Anterior cingulate cortex (tissue), 58 donors: ENCODE measurements around the gene PRR36.
"Not testable (repeated sequence)": the region's sequence is repeated elsewhere in the genome, so short reads cannot be mapped to it uniquely, and the experiment has no call there.

Experiments
- DNase-seq, 58 donors: peaks; one replicate each; lab custom pipeline; 2025; lab: John Stamatoyannopoulos, UW

PRR36 gene

DNA sequence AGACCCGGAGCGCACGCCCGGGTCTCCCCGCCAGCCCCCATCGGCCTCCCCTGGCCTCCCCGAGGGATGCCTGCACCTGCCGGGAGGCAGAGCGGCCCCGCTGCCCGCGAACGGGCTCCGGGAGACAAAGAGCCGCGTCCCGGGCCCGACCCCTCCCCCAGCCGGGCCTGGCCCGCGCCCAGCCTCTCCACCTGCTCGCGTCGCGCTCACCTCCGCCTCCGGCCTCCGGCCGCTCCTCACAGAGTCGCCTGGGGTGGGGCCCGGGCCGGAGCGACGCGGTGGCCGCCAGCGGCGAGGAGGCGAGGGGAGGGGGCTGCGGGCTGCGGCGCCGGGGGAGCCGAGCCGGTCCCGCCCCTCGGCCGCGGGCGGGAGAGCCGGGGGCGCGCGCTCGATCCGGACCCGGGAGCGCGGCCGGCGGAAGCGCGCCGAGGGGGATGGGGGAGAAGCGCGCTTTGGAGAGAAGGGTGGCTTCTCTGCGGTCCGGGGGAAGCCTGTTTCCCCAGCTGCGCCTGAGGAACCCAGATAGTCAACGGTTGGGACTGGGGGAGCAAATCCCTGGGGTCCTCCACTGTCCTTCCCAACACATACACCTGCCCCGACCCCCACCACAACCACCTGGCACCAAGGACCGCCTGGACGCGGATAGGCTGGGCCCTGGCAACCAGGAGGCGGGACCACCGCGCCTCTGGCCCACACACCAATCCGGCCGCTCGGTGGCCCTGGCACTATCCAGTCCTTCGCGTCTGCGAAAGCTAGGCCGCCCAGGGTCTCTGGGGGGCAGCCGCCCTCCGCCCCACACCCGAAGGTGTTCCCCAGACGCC lies at the start of gene PRR36:
PRR36 (minus strand) TSS at position 315 of the 821 bp plus-strand sequence. CDS start 701 bp downstream, outside the sequence.
- DNase-seq = peak in 51 of 58 donors; percentile 16 to 83 (median 58)

DNA sequence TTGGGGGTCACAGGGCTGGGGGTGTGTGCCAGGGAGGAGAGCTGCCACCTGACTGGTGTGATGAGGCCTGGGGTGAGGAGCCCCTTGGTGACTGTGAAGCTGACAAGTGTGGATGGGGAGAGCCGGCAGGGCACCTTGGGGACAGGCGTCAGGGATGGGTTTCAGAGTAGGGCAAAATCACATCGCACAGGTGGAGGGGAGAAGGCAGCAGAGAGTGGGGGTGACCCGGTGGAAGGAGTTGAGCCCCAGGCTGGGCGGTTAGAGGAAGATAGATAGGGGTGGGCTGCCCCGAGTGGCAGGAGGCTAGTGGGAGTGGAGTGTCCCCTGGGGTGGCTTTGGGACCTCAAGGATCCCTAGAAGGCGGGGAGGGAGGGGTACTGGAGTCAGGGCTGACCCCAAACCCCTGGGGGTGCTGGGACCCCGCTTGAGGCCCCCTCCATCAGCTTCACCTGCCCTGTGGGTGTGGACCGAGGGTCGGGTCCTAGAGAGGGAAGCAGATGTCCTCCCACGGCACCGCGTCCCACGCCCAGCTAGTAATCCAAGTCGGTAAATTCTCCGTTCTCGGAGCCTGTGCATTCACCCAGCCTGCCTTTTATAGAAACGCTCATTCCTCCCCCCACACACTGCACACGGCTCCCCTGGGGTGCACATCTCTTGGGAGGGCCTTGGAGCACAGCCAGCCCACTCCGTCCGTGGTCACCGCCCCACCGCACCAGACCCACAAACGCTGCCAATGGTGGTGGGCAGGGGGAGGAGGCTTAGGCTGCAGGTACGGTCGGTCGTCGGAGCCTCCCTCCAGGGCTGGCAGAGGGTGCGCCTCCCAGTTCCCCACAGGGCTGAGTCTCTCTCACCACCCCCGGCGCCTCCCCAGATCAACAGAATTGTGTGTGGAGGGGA lies 49.4 kb upstream of the PRR36 start:
- peak in 23 of 58 donors; percentile 13 to 79 (median 34) for DNase-seq

GRCh38 chr19:7922836-7923195 lies 48.6 kb upstream of the PRR36 start:
- DNase-seq = no peak

DNA sequence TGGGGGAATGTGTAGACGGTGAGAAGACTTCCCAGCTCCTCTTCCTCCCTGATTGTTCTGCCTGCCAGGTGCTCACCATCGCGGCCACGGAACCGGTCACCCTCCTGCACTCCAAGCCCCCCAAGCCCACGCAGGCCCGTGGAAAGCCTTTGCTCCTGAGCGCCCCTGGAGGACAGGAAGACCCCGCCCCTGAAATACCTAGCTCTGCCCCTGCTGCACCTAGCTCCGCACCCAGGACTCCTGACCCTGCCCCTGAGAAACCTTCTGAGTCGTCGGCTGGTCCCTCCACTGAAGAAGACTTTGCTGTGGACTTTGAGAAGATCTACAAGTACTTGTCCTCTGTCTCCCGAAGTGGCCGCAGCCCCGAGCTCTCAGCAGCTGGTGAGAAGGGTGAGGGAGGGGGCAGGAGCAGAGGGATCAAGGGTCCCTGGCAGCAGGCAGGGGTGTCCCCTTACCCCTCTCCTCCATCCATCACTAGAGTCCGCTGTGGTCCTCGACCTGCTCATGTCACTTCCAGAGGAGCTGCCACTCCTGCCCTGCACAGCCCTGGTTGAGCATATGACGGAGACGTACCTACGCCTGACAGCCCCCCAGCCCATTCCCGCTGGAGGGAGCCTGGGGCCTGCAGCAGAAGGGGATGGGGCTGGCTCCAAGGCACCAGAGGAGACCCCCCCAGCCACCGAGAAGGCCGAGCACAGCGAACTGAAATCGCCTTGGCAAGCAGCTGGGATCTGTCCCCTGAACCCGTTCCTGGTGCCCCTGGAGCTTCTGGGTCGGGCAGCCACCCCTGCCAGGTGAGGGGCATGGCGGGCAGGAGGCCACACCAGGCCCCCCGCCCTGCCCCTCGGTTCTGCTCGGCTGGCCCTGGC lies 48.0 kb upstream of the PRR36 start:
- DNase-seq = no peak

- DNase-seq = peak in 3 of 58 donors; percentile 44 to 58 (median 53)
These were observed 47.2 kb upstream of the PRR36 start for GRCh38 chr19:7921302-7921966.

DNA sequence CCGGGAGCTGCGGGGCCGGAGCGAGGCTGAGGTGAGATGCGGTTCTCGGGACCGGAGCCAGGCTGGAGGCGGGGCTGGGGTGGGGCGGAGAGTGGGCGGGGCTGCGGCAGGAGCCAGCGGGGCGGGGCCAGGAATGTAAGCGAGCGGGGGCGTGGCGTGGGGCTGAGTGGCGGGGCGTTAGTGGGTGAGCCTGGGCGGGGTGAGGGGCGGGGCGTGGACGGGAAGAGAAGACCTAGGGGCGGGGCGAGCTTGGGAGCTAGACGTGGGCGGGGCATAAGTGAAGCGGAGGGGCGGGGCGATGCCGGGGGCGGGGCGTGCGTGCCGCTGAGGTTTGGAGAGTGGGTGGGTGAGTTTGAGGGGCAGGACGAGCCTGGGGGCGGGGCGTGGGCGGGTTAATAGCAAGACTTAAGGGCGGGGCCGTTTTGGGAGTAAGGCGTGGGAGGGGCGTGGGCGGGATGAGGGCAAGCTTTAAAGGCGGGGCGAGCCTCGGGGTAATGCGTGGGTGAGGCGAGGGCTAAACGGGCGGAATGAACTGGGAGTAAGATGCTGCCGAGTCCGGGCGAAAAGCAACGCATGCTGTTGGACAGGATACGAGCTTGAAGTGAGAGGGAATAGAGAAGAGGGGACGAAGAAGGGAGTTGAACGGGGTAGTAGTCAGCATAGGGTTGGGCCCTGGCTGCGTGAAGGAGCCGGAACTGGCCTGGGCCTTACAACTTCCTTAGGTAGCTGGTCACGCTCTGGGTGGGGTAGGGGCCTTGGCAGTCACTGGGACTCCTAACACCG lies 46.5 kb upstream of the PRR36 start:
- peak; percentile 70 to 100 (median 97) for DNase-seq

DNA sequence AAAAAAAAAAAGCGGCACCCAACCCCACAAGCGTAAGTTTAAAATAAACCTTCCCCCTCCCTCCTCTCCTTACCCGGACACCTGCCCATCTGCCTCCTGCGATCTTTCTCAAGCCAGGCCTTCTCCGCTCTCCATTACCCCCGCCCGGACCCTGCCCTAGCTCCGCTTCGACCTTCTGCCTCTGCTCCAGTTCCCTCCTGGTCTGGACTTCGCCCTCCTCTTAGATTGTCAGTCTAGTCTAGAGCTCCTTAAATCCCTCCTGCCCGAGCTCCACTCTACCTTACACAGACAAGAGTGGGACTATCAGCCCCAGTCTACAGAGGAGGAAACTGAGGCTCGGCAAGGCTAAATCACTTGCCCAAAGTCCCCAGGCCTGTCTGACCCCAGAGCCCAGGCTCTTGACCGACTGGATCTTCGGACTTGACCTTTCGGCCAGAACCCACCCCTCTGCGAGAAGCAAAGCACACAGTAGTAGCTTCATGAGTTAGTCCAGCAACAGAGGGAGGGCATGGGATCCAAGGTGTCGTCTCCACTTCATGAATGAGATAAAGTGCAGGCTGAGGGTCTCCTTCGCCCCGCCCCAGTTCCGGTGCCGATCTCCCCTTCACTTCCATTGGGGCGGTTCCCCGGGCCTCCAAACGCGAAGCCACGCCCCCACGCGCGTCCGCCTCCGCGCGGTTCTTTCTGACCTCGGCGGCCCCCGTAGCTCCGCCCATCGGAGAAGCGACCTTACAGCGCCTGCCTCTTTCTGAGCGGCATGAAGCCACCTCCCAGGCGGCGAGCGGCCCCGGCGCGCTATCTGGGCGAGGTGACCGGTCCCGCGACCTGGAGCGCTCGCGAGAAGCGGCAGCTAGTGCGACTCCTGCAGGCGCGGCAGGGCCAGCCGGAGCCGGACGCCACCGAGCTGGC lies 45.7 kb upstream of the PRR36 start, which contains the start of gene SNAPC2:
SNAPC2 (plus strand) TSS at position 729 of the 909 bp plus-strand sequence; CDS start at position 758, 29 bp downstream.
- peak; percentile 65 to 97 (median 92) for DNase-seq

GRCh38 chr19:7918615-7919421 lies 44.6 kb upstream of the PRR36 start:
- peak in 1 of 58 donors; percentile 4 for DNase-seq

GRCh38 chr19:7918062-7918614 lies 43.9 kb upstream of the PRR36 start:
- DNase-seq = not testable (repeated sequence)

DNA sequence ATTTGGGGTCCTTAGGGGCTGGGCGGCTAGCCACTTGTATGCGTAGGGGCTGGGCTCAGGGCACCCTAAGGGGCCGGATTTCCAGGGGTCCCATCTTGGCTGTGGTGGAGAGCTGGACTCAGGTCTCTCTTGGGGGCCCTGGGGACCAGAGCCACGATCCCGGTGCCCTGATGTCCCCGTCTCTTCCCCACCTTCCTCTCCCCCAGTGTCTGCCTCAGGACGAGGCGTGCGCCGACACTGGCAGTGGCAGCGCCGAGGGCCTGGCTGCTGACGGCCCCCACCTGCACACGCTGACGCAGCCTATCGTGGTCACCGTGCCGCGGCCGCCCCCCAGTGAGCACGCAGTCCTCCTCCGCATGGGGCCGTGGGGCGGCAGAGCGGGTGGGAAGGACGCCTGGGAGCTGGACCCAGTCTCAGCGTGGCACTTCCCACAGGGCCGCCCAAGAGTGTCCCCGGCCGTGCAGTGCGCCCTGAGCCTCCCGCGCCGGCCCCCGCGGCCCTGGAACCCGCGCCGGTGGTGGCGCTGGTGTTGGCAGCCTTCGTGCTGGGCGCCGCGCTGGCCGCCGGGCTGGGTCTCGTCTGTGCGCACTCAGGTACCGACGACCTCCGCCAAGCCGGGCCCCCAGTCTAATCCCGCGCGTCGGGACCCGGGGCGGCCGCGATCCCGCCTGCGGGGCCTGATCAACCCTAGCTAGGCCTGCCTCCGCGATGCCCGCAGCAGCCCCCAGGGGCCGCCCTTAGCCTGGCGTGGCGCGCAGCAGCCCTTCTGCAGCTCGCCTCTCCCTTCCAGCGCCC lies 43.3 kb upstream of the PRR36 start:
- peak in 27 of 58 donors; percentile 14 to 74 (median 35) for DNase-seq

DNA sequence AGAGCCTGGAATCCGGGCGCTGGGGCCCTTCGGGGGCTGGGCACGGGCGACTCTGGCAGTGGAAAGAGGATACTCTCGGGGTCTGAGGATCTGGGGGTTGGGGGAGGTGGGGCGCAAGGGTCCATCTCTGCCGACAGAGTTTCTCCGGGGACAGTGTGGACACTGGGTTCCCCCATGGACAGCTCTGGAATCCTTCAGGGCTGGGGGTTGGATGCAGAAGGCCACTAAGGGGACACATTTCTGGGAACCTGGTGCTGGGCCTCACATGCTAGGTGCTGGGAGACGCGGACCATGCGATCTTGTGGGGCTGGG lies 42.7 kb upstream of the PRR36 start:
- peak in 1 of 58 donors; percentile 51 for DNase-seq

DNA sequence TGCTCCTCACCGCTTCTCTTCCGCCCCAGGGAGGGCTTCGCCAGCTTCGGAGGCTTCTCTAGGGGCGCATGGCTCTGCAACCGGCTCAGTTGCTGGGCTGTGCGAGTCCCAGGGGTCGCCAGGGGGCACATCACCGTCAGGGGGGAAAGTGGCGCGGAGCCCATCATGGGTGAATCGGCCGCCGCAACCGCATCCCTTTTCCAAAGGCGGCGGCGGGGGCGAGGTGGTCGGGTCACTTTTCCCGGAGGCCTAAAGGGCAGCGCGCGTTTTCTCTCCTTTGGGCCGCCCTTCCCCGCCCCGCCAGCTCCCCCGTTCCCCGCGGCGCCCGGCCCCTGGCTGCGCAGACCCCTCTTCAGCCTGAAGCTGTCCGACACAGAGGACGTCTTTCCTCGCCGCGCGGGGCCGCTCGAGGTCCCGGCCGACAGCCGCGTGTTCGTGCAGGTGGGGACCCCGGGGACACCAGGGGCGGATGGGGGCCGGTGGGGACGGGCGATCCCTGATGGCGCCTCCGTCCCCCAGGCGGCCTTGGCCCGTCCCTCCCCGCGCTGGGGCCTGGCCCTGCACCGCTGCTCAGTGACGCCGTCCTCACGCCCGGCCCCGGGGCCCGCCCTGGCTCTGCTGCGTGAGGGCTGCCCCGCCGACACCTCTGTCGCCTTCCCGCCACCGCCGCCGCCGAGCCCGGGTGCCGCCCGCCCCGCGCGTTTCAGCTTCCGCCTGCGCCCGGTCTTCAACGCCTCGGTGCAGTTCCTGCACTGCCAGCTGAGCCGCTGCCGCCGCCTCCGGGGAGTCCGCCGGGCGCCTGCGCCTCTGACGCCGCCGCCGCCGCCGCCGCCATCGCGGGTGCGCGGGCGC lies 42.1 kb upstream of the PRR36 start:
- DNase-seq = peak in 12 of 58 donors; percentile 8 to 51 (median 30)

GRCh38 chr19:7915250-7916102 lies 41.3 kb upstream of the PRR36 start:
- DNase-seq = no peak

- DNase-seq = no peak
These were observed 40.4 kb upstream of the PRR36 start, which contains the start of gene TGFBR3L for GRCh38 chr19:7914598-7915045. Gene TGFBR3L (plus strand): TSS chr19:7914830.
